Stimulated activated CD4-positive, alpha-beta T cell treated with anti-CD3 and anti-CD28 coated beads, Interleukin-1b, Interleukin-23, amount 100 ng/mL, for 4 hours (primary cell): ENCODE measurements around the gene BRF1.
A peak's percentile ranks its signal among the peaks of the same experiment; 100 is the strongest.

ENCODE experiments used
- DNase-seq, 2 donors: peaks; one replicate each; pipeline ENCODE4 v3.0.0-alpha.2; 2020; ENCODE audit warnings: low read depth in 2 of 2

The BRF1 gene

GRCh38 chr14:105260959-105261358 lies 39.8 kb downstream of the BRF1 start:
- DNase-seq: no peak

GRCh38 chr14:105258846-105259245 lies 42.0 kb downstream of the BRF1 start:
- no peak for DNase-seq

- no peak for DNase-seq
Measured at GRCh38 chr14:105257464-105257863, 43.3 kb downstream of the BRF1 start.

- DNase-seq: no peak
Measured at GRCh38 chr14:105256292-105256960, 44.4 kb downstream of the BRF1 start.

GRCh38 chr14:105255021-105255507 lies 45.7 kb downstream of the BRF1 start:
- DNase-seq: no peak

- no peak for DNase-seq
Measured at GRCh38 chr14:105253329-105253682, 47.5 kb downstream of the BRF1 start.

GRCh38 chr14:105252552-105253328 lies 48.1 kb downstream of the BRF1 start:
- no peak for DNase-seq

- no peak for DNase-seq
Measured at GRCh38 chr14:105251920-105252319, 48.9 kb downstream of the BRF1 start.

GRCh38 chr14:105250986-105251385 lies 49.8 kb downstream of the BRF1 start:
- no peak for DNase-seq

- no peak for DNase-seq
Measured at GRCh38 chr14:105250008-105250366, 50.8 kb downstream of the BRF1 start.

- DNase-seq: no peak
Measured at GRCh38 chr14:105249182-105250007, 51.4 kb downstream of the BRF1 start.

GRCh38 chr14:105248368-105249181 lies 52.2 kb downstream of the BRF1 start, which contains the start of gene BTBD6:
BTBD6 (plus strand) TSS chr14:105248533; CDS start chr14:105248712, 179 bp downstream.
- peak; percentile 76 to 89 for DNase-seq

GRCh38 chr14:105247715-105248367 lies 53.0 kb downstream of the BRF1 start:
- no peak for DNase-seq

GRCh38 chr14:105247026-105247425 lies 53.8 kb downstream of the BRF1 start:
- no peak for DNase-seq

GRCh38 chr14:105244334-105244733 lies 56.5 kb downstream of the BRF1 start:
- DNase-seq: no peak

- DNase-seq: no peak
Measured at GRCh38 chr14:105241641-105242040, 59.2 kb downstream of the BRF1 start.

- DNase-seq: no peak
Measured at GRCh38 chr14:105240811-105241576, 59.8 kb downstream of the BRF1 start.

GRCh38 chr14:105229099-105229655 lies 71.6 kb downstream of the BRF1 start:
- DNase-seq: no peak

- DNase-seq: no peak
Measured at GRCh38 chr14:105228562-105228961, 72.2 kb downstream of the BRF1 start.

GRCh38 chr14:105227346-105227745 lies 73.5 kb downstream of the BRF1 start:
- DNase-seq: no peak
